Measurements from ENCODE around the gene COL6A1.

DNA sequence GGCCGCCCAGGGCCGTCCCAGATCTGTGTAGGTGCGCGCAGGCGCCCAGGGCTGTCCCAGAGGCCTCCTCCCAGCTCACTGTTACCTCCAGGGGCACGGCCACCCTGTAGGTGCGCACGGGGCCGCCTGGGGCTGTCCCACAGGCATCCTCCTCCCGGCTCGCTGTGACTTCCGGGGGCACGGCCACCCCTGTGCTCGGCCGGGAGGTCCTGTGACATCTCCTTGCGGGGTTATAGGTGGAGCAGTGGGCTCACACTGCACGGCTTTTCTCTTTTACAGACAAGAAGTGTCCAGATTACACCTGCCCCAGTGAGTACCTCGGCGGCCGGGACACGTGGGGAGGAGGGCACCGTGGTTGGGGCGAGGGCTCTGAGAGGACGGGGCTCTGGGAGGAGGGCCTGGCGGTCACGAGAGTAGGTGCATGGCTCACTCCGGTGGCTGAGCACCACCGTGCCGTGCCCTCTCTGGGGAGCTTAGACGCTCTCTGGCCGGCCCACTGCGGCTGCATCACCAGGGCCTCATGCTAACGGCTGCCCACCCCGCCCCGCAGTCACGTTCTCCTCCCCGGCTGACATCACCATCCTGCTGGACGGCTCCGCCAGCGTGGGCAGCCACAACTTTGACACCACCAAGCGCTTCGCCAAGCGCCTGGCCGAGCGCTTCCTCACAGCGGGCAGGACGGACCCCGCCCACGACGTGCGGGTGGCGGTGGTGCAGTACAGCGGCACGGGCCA is 21.4 kb downstream of the COL6A1 start:
- TF ChIP-seq, protein P1, sequence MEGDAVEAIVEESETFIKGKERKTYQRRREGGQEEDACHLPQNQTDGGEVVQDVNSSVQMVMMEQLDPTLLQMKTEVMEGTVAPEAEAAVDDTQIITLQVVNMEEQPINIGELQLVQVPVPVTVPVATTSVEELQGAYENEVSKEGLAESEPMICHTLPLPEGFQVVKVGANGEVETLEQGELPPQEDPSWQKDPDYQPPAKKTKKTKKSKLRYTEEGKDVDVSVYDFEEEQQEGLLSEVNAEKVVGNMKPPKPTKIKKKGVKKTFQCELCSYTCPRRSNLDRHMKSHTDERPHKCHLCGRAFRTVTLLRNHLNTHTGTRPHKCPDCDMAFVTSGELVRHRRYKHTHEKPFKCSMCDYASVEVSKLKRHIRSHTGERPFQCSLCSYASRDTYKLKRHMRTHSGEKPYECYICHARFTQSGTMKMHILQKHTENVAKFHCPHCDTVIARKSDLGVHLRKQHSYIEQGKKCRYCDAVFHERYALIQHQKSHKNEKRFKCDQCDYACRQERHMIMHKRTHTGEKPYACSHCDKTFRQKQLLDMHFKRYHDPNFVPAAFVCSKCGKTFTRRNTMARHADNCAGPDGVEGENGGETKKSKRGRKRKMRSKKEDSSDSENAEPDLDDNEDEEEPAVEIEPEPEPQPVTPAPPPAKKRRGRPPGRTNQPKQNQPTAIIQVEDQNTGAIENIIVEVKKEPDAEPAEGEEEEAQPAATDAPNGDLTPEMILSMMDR (IDR thresholded peaks at IDR 0.05): no peak
- TF ChIP-seq ZFX (IDR thresholded peaks at IDR 0.05; ENCODE audit: borderline replicate concordance): no peak

Measured in 22Rv1 (cell line).